Peyer's patch (tissue), 4 donors: ENCODE data around the gene RPTN. TPM values are rescaled to one million over a fixed set of nuclear protein-coding genes. Genes with fewer than 3 reads are reported as not detected.

ENCODE experiments used
- DNase-seq, 3 donors: peaks; one replicate each; pipeline ENCODE4 v3.0.0-alpha.2; 2017 to 2019
- H3K27ac ChIP-seq, 4 donors: fragments of 200-600 bp; sonication (generic); one replicate each; pipeline ENCODE4 v1.5.1; 2016 to 2019
- H3K27me3 ChIP-seq, 2 donors: fragments of 200-600 bp; sonication (generic); one replicate each; pipeline ENCODE4 v1.5.1; 2019
- H3K36me3 ChIP-seq, 3 donors: fragments of 200-600 bp; sonication (generic); one replicate each; pipeline ENCODE4 v1.5.1; 2016 to 2019
- H3K4me1 ChIP-seq, 4 donors: fragments of 200-600 bp; sonication (generic); one replicate each; pipeline ENCODE4 v1.5.1; 2016 to 2019
- H3K4me3 ChIP-seq, 4 donors: fragments of 200-600 bp; sonication (generic); 1 replicate in 3 of 4; 2 replicates in 1 of 4; pipeline ENCODE4 v1.5.1; 2016 to 2019; ENCODE audit warnings: mild to moderate bottlenecking in 1 of 4
- H3K9me3 ChIP-seq, 4 donors: fragments of 200-600 bp; sonication (generic); one replicate each; pipeline ENCODE4 v1.5.1; 2016 to 2019; ENCODE audit warnings: mild to moderate bottlenecking in 1 of 4
- POLR2A ChIP-seq, 2 donors: fragments of 450-650 bp; IDR thresholded peaks; one replicate each; pipeline ENCODE4 v1.5.1; 2017; ENCODE audit warnings: antibody characterized with exemption in 2 of 2, mild to moderate bottlenecking in 2 of 2, moderate library complexity in 2 of 2
- total RNA-seq, 4 donors: library from RNA; depleted of rRNA; stranded (reverse); fragments of >200 nt; gene quantifications; one replicate each; pipeline ENCODE4 v1.1.0, GENCODE V29; 2016
- TF ChIP-seq, protein P1 (sequence below), 6 experiments: fragments of 450-650 bp in 4 of 6; fragments of 200-600 bp in 2 of 6; sonication (generic) in 1 of 6; IDR thresholded peaks; one replicate each; pipeline ENCODE4 v1.5.1; 2017 to 2019; ENCODE audit warnings: antibody characterized with exemption in 6 of 6, mild to moderate bottlenecking in 3 of 6, moderate library complexity in 1 of 6

The RPTN gene
- total RNA-seq, 4 donors from 2014 or later = not detected

- Histone ChIP-seq H3K4me1 (peaks cover 0 to 7% (median 0%) of the 10 kb centered on the region in 4 donors), H3K27me3 (no peaks in the 10 kb centered on the region), H3K36me3 (no peaks in the 10 kb centered on the region), H3K9me3 (no peaks in the 10 kb centered on the region), H3K27ac (no peak overlapping the region), H3K4me3 (no peak overlapping the region)
- TF ChIP-seq, protein P1, sequence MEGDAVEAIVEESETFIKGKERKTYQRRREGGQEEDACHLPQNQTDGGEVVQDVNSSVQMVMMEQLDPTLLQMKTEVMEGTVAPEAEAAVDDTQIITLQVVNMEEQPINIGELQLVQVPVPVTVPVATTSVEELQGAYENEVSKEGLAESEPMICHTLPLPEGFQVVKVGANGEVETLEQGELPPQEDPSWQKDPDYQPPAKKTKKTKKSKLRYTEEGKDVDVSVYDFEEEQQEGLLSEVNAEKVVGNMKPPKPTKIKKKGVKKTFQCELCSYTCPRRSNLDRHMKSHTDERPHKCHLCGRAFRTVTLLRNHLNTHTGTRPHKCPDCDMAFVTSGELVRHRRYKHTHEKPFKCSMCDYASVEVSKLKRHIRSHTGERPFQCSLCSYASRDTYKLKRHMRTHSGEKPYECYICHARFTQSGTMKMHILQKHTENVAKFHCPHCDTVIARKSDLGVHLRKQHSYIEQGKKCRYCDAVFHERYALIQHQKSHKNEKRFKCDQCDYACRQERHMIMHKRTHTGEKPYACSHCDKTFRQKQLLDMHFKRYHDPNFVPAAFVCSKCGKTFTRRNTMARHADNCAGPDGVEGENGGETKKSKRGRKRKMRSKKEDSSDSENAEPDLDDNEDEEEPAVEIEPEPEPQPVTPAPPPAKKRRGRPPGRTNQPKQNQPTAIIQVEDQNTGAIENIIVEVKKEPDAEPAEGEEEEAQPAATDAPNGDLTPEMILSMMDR (IDR thresholded peaks at IDR 0.05) = no peak
- no peak for TF ChIP-seq POLR2A (IDR thresholded peaks at IDR 0.05)
- no peak for DNase-seq
Observed at GRCh38 chr1:152190589-152190988, 31.6 kb upstream of the RPTN start.

DNA sequence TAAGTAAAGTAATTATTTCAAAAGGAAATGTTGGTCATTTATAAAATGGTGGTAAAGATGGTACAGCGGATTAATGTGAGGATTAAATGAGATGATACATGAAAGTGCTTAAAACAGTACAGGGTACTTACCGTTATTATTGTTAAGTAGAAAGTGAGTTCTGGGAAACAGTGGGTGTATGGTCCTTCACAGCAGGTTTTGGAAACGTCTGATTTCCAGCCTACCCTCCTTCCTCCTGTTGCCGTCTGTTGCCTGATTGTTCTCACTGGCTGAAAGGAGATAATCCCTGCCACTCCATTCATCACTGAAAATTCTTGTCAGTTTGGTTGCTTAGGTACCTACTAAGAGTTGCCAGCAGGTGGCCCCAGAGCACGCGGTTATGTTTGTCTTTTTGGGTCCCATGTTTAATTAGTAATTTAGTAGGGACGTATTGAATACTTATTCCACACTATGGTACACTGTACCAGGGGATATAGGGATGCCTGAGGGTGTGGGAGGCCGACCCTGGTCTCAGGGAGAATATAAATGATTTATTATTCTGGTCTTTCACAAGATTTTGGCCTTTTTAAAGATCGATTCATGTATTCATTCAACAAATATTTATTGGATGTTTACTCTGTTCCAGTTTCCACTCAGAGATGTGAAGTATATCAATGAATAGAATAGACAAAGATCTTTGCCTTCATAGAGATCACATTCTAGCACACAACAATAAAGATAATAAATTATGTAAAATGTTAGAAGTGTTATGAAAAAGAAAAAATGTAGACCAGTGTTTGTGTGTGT lies 30.8 kb upstream of the RPTN start:
- H3K27ac ChIP-seq = no peak overlapping the region
- TF ChIP-seq, protein P1 (IDR thresholded peaks at IDR 0.05) = peak; percentile 57 to 69 (median 67)
- TF ChIP-seq POLR2A (IDR thresholded peaks at IDR 0.05) = no peak
- H3K27me3 ChIP-seq = no peaks in the 10 kb centered on the region
- DNase-seq = peak in 2 of 3 donors; percentile 59 to 80
- H3K4me3 ChIP-seq = peak overlapping the region in 2 of 4 donors; percentile 59 to 60
- H3K4me1 ChIP-seq = peaks cover 0 to 7% (median 0%) of the 10 kb centered on the region in 4 donors
- no peaks in the 10 kb centered on the region for H3K9me3 ChIP-seq
- H3K36me3 ChIP-seq = no peaks in the 10 kb centered on the region

DNA sequence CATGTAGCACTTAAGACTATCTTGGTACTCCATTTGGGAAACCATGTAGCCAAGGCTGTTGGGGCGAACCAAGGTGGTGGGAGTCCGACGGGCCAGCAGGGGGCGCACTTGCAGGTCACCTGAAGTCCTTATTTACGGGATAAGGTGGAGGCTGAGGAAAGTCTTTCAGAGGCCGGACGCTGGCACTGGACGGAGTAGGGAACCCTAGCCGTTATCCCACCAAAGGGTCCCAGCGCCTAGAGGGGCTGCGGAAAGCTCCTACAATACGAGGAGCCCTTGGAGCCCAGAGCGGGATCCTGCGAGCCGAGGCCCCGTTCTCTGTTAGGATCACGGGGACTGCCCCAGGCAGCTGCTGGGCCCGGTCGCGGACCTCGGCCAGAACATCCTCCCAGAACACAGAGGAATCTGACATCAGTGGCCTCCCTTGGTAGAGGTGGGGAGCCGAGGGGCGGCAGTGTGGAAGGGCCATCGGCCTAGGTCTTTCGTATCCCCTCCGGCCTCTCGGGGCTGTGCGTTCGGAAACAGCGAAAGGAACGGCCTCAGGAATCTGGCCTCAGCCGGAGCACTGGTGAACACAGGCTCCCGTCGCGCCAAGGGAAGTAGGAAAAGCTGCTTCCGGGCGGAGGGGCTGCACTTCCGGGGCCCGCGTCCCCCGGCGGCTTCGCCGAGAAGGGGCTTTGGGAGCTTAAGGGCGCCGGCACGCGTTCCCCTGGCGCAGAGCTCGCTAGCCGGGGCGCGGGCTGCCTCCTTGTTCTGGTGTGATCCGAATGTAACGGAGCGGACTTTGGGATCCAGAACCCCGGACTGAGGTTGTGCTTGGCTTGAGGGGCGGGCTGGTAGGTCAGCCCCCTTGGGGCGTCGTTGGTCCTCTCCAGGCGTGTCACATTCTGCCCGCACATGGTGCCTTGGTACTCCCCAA lies 29.9 kb upstream of the RPTN start:
- no peak for TF ChIP-seq POLR2A (IDR thresholded peaks at IDR 0.05)
- TF ChIP-seq, protein P1 (IDR thresholded peaks at IDR 0.05) = peak; percentile 64 to 87 (median 68)
- peak; percentile 66 to 90 (median 82) for DNase-seq
- H3K36me3 ChIP-seq = no peaks in the 10 kb centered on the region
- H3K4me1 ChIP-seq = peaks cover 0 to 7% (median 0%) of the 10 kb centered on the region in 4 donors
- H3K27ac ChIP-seq = peak overlapping the region in 3 of 4 donors; percentile 1 to 45 (median 25)
- peak overlapping the region; percentile 32 to 60 (median 51) for H3K4me3 ChIP-seq
- H3K9me3 ChIP-seq = no peaks in the 10 kb centered on the region
- H3K27me3 ChIP-seq = no peaks in the 10 kb centered on the region

- Histone ChIP-seq H3K4me1 (peaks cover 0 to 7% (median 0%) of the 10 kb centered on the region in 4 donors), H3K9me3 (no peaks in the 10 kb centered on the region), H3K27me3 (no peaks in the 10 kb centered on the region), H3K4me3 (no peak overlapping the region), H3K36me3 (no peaks in the 10 kb centered on the region), H3K27ac (no peak overlapping the region)
- TF ChIP-seq, protein P1 (IDR thresholded peaks at IDR 0.05) = no peak
- no peak for TF ChIP-seq POLR2A (IDR thresholded peaks at IDR 0.05)
- DNase-seq = no peak
Observed at GRCh38 chr1:152186556-152187285, 27.7 kb upstream of the RPTN start.
